Uterus (tissue), 2 donors: ENCODE measurements around the gene ARMH3.

ENCODE experiments used
- POLR2A ChIP-seq, 2 donors: fragments of 450-650 bp; IDR thresholded peaks; one replicate each; pipeline ENCODE4 v1.6.1; 2016; ENCODE audit warnings: antibody characterized with exemption in 2 of 2, mild to moderate bottlenecking in 1 of 2, moderate library complexity in 1 of 2
- TF ChIP-seq, protein P1 (sequence below), 4 experiments: fragments of 200-600 bp in 2 of 4; fragments of 450-650 bp in 2 of 4; sonication (generic) in 2 of 4; IDR thresholded peaks; one replicate each; pipeline ENCODE4 v1.5.1; 2016 to 2019; ENCODE audit warnings: antibody characterized with exemption in 4 of 4, mild to moderate bottlenecking in 2 of 4, moderate library complexity in 1 of 4

DNA sequence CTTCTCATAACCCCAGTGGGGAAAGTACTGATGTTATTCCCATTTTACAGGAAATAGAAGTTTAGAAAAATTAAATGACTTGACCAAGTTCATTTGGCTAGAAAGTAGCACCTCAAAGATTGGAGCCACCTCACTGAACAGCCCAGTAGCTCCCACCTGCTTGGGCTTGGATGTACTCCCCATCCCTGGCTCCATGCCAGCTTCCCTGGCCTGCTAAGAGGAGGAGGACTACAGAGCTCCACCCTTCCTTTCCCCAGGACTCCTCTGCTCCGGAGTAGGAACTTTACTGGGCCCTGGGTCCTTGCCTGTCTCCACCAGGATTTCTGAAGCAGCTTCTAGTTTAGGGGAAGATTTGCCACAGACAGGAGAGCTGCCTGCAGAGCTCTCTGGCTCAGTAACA lies 12.2 kb upstream of the ARMH3 start:
- TF ChIP-seq, protein P1, sequence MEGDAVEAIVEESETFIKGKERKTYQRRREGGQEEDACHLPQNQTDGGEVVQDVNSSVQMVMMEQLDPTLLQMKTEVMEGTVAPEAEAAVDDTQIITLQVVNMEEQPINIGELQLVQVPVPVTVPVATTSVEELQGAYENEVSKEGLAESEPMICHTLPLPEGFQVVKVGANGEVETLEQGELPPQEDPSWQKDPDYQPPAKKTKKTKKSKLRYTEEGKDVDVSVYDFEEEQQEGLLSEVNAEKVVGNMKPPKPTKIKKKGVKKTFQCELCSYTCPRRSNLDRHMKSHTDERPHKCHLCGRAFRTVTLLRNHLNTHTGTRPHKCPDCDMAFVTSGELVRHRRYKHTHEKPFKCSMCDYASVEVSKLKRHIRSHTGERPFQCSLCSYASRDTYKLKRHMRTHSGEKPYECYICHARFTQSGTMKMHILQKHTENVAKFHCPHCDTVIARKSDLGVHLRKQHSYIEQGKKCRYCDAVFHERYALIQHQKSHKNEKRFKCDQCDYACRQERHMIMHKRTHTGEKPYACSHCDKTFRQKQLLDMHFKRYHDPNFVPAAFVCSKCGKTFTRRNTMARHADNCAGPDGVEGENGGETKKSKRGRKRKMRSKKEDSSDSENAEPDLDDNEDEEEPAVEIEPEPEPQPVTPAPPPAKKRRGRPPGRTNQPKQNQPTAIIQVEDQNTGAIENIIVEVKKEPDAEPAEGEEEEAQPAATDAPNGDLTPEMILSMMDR (IDR thresholded peaks at IDR 0.05) = no peak
- no peak for TF ChIP-seq POLR2A (IDR thresholded peaks at IDR 0.05)
